GM23248 (cell line): ENCODE results near the gene KCNQ5. TPM values are rescaled to one million over a fixed set of nuclear protein-coding genes. Genes with fewer than 3 reads are reported as not detected.

Source experiments
- DNase-seq: peaks from one replicate; pipeline ENCODE4 v3.0.0-alpha.2; 2015
- H2AFZ ChIP-seq: fragments of 200-600 bp; sonication (generic); 2 replicates; pipeline ENCODE4 v1.6.1; 2016; ENCODE audit warnings: antibody characterized with exemption
- H3F3A ChIP-seq: fragments of 200-600 bp; sonication (generic); 2 replicates; pipeline ENCODE4 v1.6.1; 2016; ENCODE audit warnings: mild to moderate bottlenecking, antibody characterized with exemption, mixed run types; ENCODE audit not compliant: insufficient read depth
- H3K27ac ChIP-seq: fragments of 200-600 bp; sonication (generic); 2 replicates; pipeline ENCODE4 v1.5.1; 2016; ENCODE audit warnings: mild to moderate bottlenecking
- H3K27me3 ChIP-seq: fragments of 200-600 bp; sonication (generic); replicated peaks from 2 replicates; pipeline ENCODE4 v1.6.1; 2016; ENCODE audit warnings: mild to moderate bottlenecking; ENCODE audit not compliant: insufficient read depth
- H3K36me3 ChIP-seq: fragments of 200-600 bp; sonication (generic); 2 replicates; pipeline ENCODE4 v1.6.1; 2016; ENCODE audit warnings: low read depth, mild to moderate bottlenecking
- H3K4me1 ChIP-seq: fragments of 200-600 bp; sonication (generic); 2 replicates; pipeline ENCODE4 v1.6.1; 2016; ENCODE audit warnings: mild to moderate bottlenecking; ENCODE audit not compliant: insufficient read depth
- H3K4me2 ChIP-seq: fragments of 200-600 bp; sonication (generic); one replicate; pipeline ENCODE4 v1.6.1; 2016; ENCODE audit warnings: mild to moderate bottlenecking; ENCODE audit not compliant: unreplicated experiment
- H3K4me3 ChIP-seq: fragments of 200-600 bp; sonication (generic); 2 replicates; pipeline ENCODE4 v1.5.1; 2016; ENCODE audit warnings: mild to moderate bottlenecking
- H3K79me2 ChIP-seq: fragments of 200-600 bp; sonication (generic); 2 replicates; pipeline ENCODE4 v1.6.1; 2016; ENCODE audit warnings: mild to moderate bottlenecking; ENCODE audit not compliant: insufficient read depth
- H3K9ac ChIP-seq: fragments of 200-600 bp; sonication (generic); 2 replicates; pipeline ENCODE4 v1.6.1; 2016; ENCODE audit warnings: mild to moderate bottlenecking
- H3K9me2 ChIP-seq: fragments of 200-600 bp; sonication (generic); 2 replicates; pipeline ENCODE4 v1.6.1; 2016; ENCODE audit warnings: mixed run types, mild to moderate bottlenecking, moderate library complexity; ENCODE audit not compliant: insufficient read depth
- H3K9me3 ChIP-seq: fragments of 200-600 bp; sonication (generic); one replicate; pipeline ENCODE4 v1.6.1; 2017; ENCODE audit warnings: low read depth
- H4K20me1 ChIP-seq: fragments of 200-600 bp; sonication (generic); 2 replicates; pipeline ENCODE4 v1.6.0; 2016; ENCODE audit not compliant: insufficient read depth
- EZH2 ChIP-seq: fragments of 200-600 bp; sonication (generic); IDR thresholded peaks from 2 replicates; pipeline ENCODE4 v1.6.1; 2018; ENCODE audit warnings: antibody characterized with exemption, mild to moderate bottlenecking; ENCODE audit not compliant: insufficient read depth, poor library complexity, severe bottlenecking
- EZH2phosphoT487 ChIP-seq: fragments of 200-600 bp; sonication (generic); IDR thresholded peaks from 2 replicates; pipeline ENCODE4 v1.6.1; 2018; ENCODE audit warnings: antibody characterized with exemption, moderate library complexity, mild to moderate bottlenecking, low read depth; ENCODE audit not compliant: insufficient read depth
- WGBS, 2 experiments: methylation state at CpG; one replicate each; pipeline ENCODE4 v1.1.6; 2015 to 2017; ENCODE audit warnings: low lambda C conversion rate in 2 of 2, low coverage in 1 of 2; ENCODE audit errors: missing lambda C conversion rate in 2 of 2; 5-methylcytosine and 5-hydroxymethylcytosine counted together
- in situ Hi-C: fragments of 300-500 bp; cut with MboI; formaldehyde crosslinking; loops from 2 replicates; pipeline ENCODE4 v1.15.0; 2020
- polyA plus RNA-seq: library from polyadenylated mRNA; unstranded; fragments of >200 nt; fragmentation: Nextera tagmentation; extraction: Ambion mirVana; gene quantifications from 2 replicates; pipeline ENCODE4 v1.2.1, GENCODE V29; 2016
- total RNA-seq: library from RNA; depleted of rRNA; stranded (reverse); fragments of >200 nt; shearing (Covaris generic); gene quantifications from 2 replicates; pipeline ENCODE4 v1.2.3, GENCODE V29; 2014

Gene KCNQ5
- total and polyA plus RNA-seq, 2 experiments from 2014 or later = 5.7 to 10.8 TPM

DNA sequence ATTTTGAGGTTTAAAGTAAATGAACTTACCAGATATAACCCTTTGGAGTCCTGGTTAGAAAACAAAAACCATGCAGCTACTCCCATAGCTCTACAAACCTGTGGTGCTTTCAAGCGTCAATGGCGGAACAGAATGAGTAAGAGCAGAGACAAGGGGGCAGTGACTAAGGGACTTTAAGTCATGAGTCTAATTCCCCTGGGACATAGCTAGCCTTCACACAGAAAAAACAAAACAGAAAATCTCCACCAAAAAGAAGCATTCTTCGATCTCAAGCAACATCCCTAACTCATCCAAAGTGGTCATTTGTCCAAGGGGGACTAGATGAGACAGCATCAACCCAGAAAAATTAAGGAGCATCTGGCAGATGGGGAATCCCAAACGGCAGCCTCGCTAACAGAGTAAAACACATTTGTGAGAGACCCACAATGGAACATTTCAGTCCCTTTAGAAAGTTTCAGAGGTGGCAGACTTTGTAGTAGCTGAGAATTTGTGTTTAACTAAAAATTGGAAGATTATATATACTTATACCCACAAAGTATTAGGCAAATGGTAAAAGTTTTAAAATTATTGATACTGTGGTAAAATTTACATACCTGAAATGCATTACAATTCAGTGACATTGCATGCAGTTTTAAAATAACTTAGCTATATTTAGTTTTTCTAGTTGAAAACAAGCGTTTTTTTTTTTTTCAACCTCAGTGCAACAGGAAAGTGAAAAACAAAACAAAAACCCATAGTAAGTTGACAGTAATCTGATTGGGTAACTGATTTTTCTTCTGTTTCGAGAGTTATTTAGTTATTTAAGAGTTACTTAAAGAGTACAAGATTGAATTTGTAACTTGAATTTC is 67.5 kb downstream of the KCNQ5 start:
- in situ Hi-C loops = no loop called here
- WGBS, 2 experiments = 65% methylated on average over 7 of the region's 7 CpGs
- Histone ChIP-seq H3K9me2 (0 out of 2 replicates have a peak, but pooled peaks cover 4% of the 10 kb centered on the region), H4K20me1 (no peaks in the 10 kb centered on the region), H3K4me3 (no peak overlapping the region), H3K27me3 (no peaks in the 10 kb centered on the region), H3K9me3 (no peaks in the 10 kb centered on the region), H3K36me3 (0 out of 2 replicates have a peak, but pooled peaks cover 7% of the 10 kb centered on the region), H2AFZ (no peak overlapping the region), H3K4me2 (no peak overlapping the region), H3K27ac (no peak overlapping the region), H3F3A (no peaks in the 10 kb centered on the region), H3K9ac (no peak overlapping the region), H3K4me1 (no peaks in the 10 kb centered on the region), H3K79me2 (peaks cover 27% of the 10 kb centered on the region; the same call in 1 of the 2 replicates)
- no peak for TF ChIP-seq EZH2phosphoT487
- TF ChIP-seq EZH2 = no peak
- peak; percentile 58 for DNase-seq

DNA sequence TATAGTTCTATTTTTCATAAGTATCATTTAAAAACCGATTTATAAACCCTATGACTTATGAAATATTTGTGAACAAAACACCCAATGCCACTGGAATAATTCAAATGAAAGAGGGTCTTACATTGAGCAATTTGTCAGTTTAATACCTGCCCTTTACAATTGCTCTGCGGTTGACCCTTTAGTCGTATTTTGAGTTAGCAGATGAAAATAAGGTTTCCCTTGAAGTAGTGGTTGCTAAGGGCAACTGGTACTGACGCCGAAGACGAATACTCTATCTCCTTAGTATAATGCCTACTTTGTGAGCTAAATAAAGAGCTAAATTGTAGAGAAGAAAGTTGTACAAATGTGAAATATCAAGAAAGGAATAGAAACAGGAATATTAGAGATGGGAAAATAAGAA is 69.4 kb downstream of the KCNQ5 start:
- 71 to 74% methylated on average over 6 of the region's 6 CpGs for WGBS, 2 experiments
- Histone ChIP-seq H3K4me2 (no peak overlapping the region), H3K27ac (no peak overlapping the region), H3K79me2 (peaks cover 21% of the 10 kb centered on the region; the same call in 1 of the 2 replicates), H3K9me2 (no peaks in the 10 kb centered on the region), H3K4me3 (no peak overlapping the region), H3K27me3 (no peaks in the 10 kb centered on the region), H2AFZ (no peak overlapping the region), H3K9ac (no peak overlapping the region), H3K4me1 (no peaks in the 10 kb centered on the region), H4K20me1 (no peaks in the 10 kb centered on the region), H3F3A (no peaks in the 10 kb centered on the region), H3K36me3 (0 out of 2 replicates have a peak, but pooled peaks cover 7% of the 10 kb centered on the region), H3K9me3 (no peaks in the 10 kb centered on the region)
- in situ Hi-C loops = no loop called here
- no peak for DNase-seq
- no peak for TF ChIP-seq EZH2phosphoT487
- no peak for TF ChIP-seq EZH2

DNA sequence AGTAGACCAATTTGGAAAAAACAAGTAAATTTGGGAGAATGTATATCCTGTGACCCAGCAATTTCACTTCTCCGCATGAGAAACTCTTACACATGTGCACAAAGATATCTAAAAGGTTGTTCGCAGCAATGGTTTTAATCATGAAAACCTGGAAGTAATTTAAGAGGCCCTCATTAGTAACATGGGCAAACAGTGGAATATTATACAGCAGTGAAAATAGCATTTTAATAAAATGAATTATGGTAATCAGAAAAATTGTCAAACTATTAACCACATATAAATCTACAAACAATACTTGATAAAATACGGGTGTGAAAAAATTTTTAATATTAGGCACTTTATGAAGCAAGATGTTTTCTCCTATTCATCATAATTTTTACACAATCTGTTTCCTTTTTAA is 74.2 kb downstream of the KCNQ5 start:
- H3K9me2 ChIP-seq = no peaks in the 10 kb centered on the region
- no peaks in the 10 kb centered on the region for H3K9me3 ChIP-seq
- no peak overlapping the region for H3K4me2 ChIP-seq
- H2AFZ ChIP-seq = no peak overlapping the region
- no peak overlapping the region for H3K27ac ChIP-seq
- DNase-seq = no peak
- WGBS, 2 experiments = 67% methylated on average over 3 of the region's 3 CpGs
- H3K36me3 ChIP-seq = 0 out of 2 replicates have a peak, but pooled peaks cover 4% of the 10 kb centered on the region
- H3F3A ChIP-seq = no peaks in the 10 kb centered on the region
- H3K79me2 ChIP-seq = 0 out of 2 replicates have a peak, but pooled peaks cover 7% of the 10 kb centered on the region
- no peak for TF ChIP-seq EZH2
- TF ChIP-seq EZH2phosphoT487 = no peak
- H3K27me3 ChIP-seq = no peaks in the 10 kb centered on the region
- in situ Hi-C loops = no loop called here
- peaks cover 9% of the 10 kb centered on the region for H3K4me1 ChIP-seq
- no peaks in the 10 kb centered on the region for H4K20me1 ChIP-seq
- H3K9ac ChIP-seq = no peak overlapping the region
- no peak overlapping the region for H3K4me3 ChIP-seq

DNA sequence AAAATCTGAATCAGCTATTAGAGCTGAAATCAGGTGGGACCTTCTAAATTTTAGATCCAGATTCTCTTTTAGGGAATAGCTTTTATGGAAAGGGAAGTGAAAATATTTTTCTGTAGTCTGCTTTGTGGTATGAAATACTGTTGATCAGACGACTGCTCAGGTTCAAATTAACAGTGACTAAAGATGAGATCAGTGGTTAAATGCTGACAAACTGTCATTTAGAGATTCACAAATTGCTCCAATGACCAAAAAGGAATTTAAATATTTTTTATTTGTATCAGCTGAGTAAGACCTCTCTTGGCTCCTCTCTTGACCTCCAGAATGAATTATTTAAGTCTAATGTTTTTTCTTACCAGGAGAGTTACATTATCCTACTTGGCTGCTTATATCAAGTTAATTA is 77.3 kb downstream of the KCNQ5 start:
- Histone ChIP-seq H3K9me3 (no peaks in the 10 kb centered on the region), H3K4me2 (no peak overlapping the region), H3K9ac (no peak overlapping the region), H3F3A (no peaks in the 10 kb centered on the region), H3K27ac (no peak overlapping the region), H3K4me3 (no peak overlapping the region), H2AFZ (no peak overlapping the region), H3K9me2 (no peaks in the 10 kb centered on the region), H3K36me3 (no peaks in the 10 kb centered on the region), H3K4me1 (peaks cover 9% of the 10 kb centered on the region), H3K27me3 (no peaks in the 10 kb centered on the region), H4K20me1 (no peaks in the 10 kb centered on the region), H3K79me2 (0 out of 2 replicates have a peak, but pooled peaks cover 16% of the 10 kb centered on the region)
- in situ Hi-C loops = no loop called here
- peak; percentile 40 for DNase-seq
- no peak for TF ChIP-seq EZH2
- no peak for TF ChIP-seq EZH2phosphoT487
- WGBS, 2 experiments = 3 to 7% methylated on average over 1 of the region's 1 CpG
